T-helper 2 cell treated with Interferon-gamma antibody and Interleukin-4, amounts not matched to agents 5 μg/mL and 100 μg/mL, for 36 hours (primary cell): ENCODE measurements around the gene SPARC.
"Not testable (repeated sequence)": the region's sequence is repeated elsewhere in the genome, so short reads cannot be mapped to it uniquely, and the experiment has no call there.

ENCODE experiments used
- DNase-seq: peaks from one replicate; pipeline ENCODE4 v3.0.0; 2021; ENCODE audit warnings: low spot score
- H3K27ac Mint-ChIP-seq: one replicate; pipeline ENCODE4 v1.8.0; 2021; ENCODE audit warnings: mild to moderate bottlenecking, mixed read lengths
- H3K27me3 Mint-ChIP-seq: one replicate; pipeline ENCODE4 v1.8.0; 2021; ENCODE audit warnings: low read depth, mixed read lengths
- H3K36me3 Mint-ChIP-seq: one replicate; pipeline ENCODE4 v1.8.0; 2021; ENCODE audit warnings: low read depth, mixed read lengths
- H3K4me1 Mint-ChIP-seq: one replicate; pipeline ENCODE4 v1.8.0; 2021; ENCODE audit warnings: low read depth, mixed read lengths
- H3K4me3 Mint-ChIP-seq: one replicate; pipeline ENCODE4 v1.8.0; 2022; ENCODE audit warnings: mild to moderate bottlenecking, moderate library complexity, mixed read lengths
- H3K9me3 Mint-ChIP-seq: one replicate; pipeline ENCODE4 v1.8.0; 2021; ENCODE audit warnings: mixed read lengths

SPARC gene

GRCh38 chr5:151718153-151718552, 31.4 kb upstream of the SPARC start:
- H3K27me3 Mint-ChIP-seq, result no peaks in the 10 kb centered on the region
- DNase-seq, result no peak
- H3K27ac Mint-ChIP-seq, result no peak overlapping the region
- H3K36me3 Mint-ChIP-seq, result no peaks in the 10 kb centered on the region
- no peak overlapping the region for H3K4me3 Mint-ChIP-seq
- no peaks in the 10 kb centered on the region for H3K9me3 Mint-ChIP-seq
- no peaks in the 10 kb centered on the region for H3K4me1 Mint-ChIP-seq

GRCh38 chr5:151717416-151717815, 30.7 kb upstream of the SPARC start:
- DNase-seq, result no peak
- Mint-ChIP-seq H3K4me3 (no peak overlapping the region), H3K9me3 (no peaks in the 10 kb centered on the region), H3K27me3 (peaks cover 1% of the 10 kb centered on the region), H3K4me1 (no peaks in the 10 kb centered on the region), H3K27ac (peak overlapping the region; percentile 26), H3K36me3 (no peaks in the 10 kb centered on the region)

GRCh38 chr5:151709109-151709735, 22.5 kb upstream of the SPARC start:
- Mint-ChIP-seq H3K27me3 (peaks cover 13% of the 10 kb centered on the region), H3K36me3 (no peaks in the 10 kb centered on the region), H3K4me3 (no peak overlapping the region), H3K27ac (no peak overlapping the region), H3K9me3 (no peaks in the 10 kb centered on the region), H3K4me1 (peaks cover 3% of the 10 kb centered on the region)
- DNase-seq, result no peak

GRCh38 chr5:151708126-151708525, 21.4 kb upstream of the SPARC start:
- Mint-ChIP-seq H3K9me3 (no peaks in the 10 kb centered on the region), H3K27ac (no peak overlapping the region), H3K27me3 (peaks cover 13% of the 10 kb centered on the region), H3K4me3 (no peak overlapping the region), H3K4me1 (peaks cover 3% of the 10 kb centered on the region), H3K36me3 (no peaks in the 10 kb centered on the region)
- DNase-seq, result no peak

- Mint-ChIP-seq H3K27ac (no peak overlapping the region), H3K36me3 (no peaks in the 10 kb centered on the region), H3K4me1 (peaks cover 3% of the 10 kb centered on the region), H3K4me3 (no peak overlapping the region), H3K9me3 (no peaks in the 10 kb centered on the region), H3K27me3 (peaks cover 13% of the 10 kb centered on the region)
- no peak for DNase-seq
Observed at GRCh38 chr5:151707567-151707966, 20.9 kb upstream of the SPARC start.

- no peak overlapping the region for H3K27ac Mint-ChIP-seq
Observed at GRCh38 chr5:151706906-151707305, 20.2 kb upstream of the SPARC start.

GRCh38 chr5:151703780-151704179, 17.1 kb upstream of the SPARC start:
- H3K4me1 Mint-ChIP-seq, result no peaks in the 10 kb centered on the region
- no peak for DNase-seq
- H3K27ac Mint-ChIP-seq, result no peak overlapping the region
- H3K27me3 Mint-ChIP-seq, result peaks cover 6% of the 10 kb centered on the region
- no peaks in the 10 kb centered on the region for H3K36me3 Mint-ChIP-seq
- no peaks in the 10 kb centered on the region for H3K9me3 Mint-ChIP-seq
- no peak overlapping the region for H3K4me3 Mint-ChIP-seq

More at GRCh38 chr5:151706906-151707305, 20.2 kb upstream of the SPARC start:
- Mint-ChIP-seq H3K36me3 (no peaks in the 10 kb centered on the region), H3K27me3 (peaks cover 8% of the 10 kb centered on the region), H3K9me3 (no peaks in the 10 kb centered on the region), H3K4me1 (peaks cover 3% of the 10 kb centered on the region), H3K4me3 (no peak overlapping the region)
- no peak for DNase-seq

GRCh38 chr5:151703227-151703626, 16.5 kb upstream of the SPARC start:
- peaks cover 6% of the 10 kb centered on the region for H3K27me3 Mint-ChIP-seq
- no peak overlapping the region for H3K4me3 Mint-ChIP-seq
- no peak overlapping the region for H3K27ac Mint-ChIP-seq
- no peaks in the 10 kb centered on the region for H3K9me3 Mint-ChIP-seq
- H3K4me1 Mint-ChIP-seq, result no peaks in the 10 kb centered on the region
- DNase-seq, result no peak
- H3K36me3 Mint-ChIP-seq, result no peaks in the 10 kb centered on the region

DNA sequence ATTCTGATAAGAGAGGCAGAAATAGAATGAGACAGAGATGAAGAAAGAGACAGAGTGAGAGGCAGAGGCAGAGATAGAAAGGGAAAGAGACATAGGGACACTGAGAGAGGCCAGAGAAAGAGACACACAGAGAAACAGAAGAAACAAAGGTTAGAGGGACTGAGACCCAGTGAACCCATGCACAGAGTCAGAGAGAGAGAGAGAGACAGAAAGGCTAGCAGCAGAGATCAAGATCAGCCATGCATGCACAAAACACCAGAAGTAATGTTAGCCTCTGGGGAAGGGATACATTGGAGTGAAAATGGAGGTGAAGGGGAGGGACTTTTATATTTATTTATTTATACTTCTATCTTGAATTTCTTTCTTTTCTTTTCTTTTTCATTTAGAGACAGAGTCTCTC, 14.1 kb upstream of the SPARC start:
- H3K4me3 Mint-ChIP-seq, result no peak overlapping the region

DNA sequence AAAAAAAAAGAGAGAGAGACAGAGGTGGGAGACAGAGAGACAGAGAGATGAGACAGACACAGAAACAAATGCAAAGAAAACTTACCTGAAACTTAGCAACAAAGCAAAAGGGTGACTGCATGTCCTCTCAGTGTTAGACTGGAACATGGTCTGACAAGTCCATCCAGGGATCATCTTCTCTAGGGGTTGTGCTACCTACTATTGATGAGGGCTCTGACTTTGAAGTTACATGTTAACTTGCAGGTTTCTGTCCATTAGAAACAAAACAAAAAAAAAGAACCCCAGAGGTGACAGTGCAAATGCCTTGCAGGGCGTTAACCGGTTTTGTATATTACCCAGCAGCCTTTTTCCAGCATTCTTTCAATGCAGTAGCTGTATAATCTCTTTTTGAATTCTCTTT, 13.6 kb upstream of the SPARC start:
- no peak overlapping the region for H3K4me3 Mint-ChIP-seq
- no peak overlapping the region for H3K27ac Mint-ChIP-seq
- no peaks in the 10 kb centered on the region for H3K9me3 Mint-ChIP-seq
- no peak for DNase-seq
- no peaks in the 10 kb centered on the region for H3K36me3 Mint-ChIP-seq
- peaks cover 6% of the 10 kb centered on the region for H3K27me3 Mint-ChIP-seq
- no peaks in the 10 kb centered on the region for H3K4me1 Mint-ChIP-seq

More for the DNA sequence above, 14.1 kb upstream of the SPARC start:
- Mint-ChIP-seq H3K9me3 (no peaks in the 10 kb centered on the region), H3K27me3 (peaks cover 6% of the 10 kb centered on the region), H3K4me1 (no peaks in the 10 kb centered on the region), H3K36me3 (no peaks in the 10 kb centered on the region), H3K27ac (no peak overlapping the region)
- DNase-seq, result no peak

- no peaks in the 10 kb centered on the region for H3K4me1 Mint-ChIP-seq
- H3K27me3 Mint-ChIP-seq, result peaks cover 6% of the 10 kb centered on the region
- no peak for DNase-seq
- no peak overlapping the region for H3K27ac Mint-ChIP-seq
- H3K4me3 Mint-ChIP-seq, result no peak overlapping the region
- no peaks in the 10 kb centered on the region for H3K9me3 Mint-ChIP-seq
- no peaks in the 10 kb centered on the region for H3K36me3 Mint-ChIP-seq
Observed at GRCh38 chr5:151699071-151699901, 12.6 kb upstream of the SPARC start.

DNA sequence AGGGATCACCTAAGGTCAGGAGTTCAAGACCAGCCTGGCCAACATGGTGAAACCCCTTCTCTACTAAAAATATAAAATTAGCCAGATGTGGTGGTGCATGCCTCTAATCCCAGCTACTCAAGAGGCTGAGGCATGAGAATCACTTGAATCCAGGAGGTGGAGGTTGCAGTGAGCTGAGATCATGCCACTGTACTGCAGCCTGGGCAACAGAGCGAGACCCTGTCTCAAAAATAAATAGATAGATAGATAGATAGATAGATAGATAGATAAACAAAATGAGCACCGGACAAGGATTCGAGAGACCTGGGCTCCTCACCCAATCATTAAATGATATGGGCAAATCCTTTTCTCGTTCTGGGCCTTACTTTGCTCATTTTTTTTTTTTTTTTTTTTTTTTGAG, 11.4 kb upstream of the SPARC start:
- not testable (repeated sequence) for DNase-seq, H3K4me1 Mint-ChIP-seq

GRCh38 chr5:151697452-151697851, 10.7 kb upstream of the SPARC start:
- Mint-ChIP-seq H3K9me3 (no peaks in the 10 kb centered on the region), H3K4me1 (no peaks in the 10 kb centered on the region), H3K27me3 (peaks cover 6% of the 10 kb centered on the region), H3K4me3 (no peak overlapping the region), H3K27ac (no peak overlapping the region), H3K36me3 (no peaks in the 10 kb centered on the region)
- no peak for DNase-seq

More for the DNA sequence above, 11.4 kb upstream of the SPARC start:
- not testable (repeated sequence) for H3K27me3 Mint-ChIP-seq, H3K9me3 Mint-ChIP-seq, H3K27ac Mint-ChIP-seq, H3K4me3 Mint-ChIP-seq, H3K36me3 Mint-ChIP-seq

DNA sequence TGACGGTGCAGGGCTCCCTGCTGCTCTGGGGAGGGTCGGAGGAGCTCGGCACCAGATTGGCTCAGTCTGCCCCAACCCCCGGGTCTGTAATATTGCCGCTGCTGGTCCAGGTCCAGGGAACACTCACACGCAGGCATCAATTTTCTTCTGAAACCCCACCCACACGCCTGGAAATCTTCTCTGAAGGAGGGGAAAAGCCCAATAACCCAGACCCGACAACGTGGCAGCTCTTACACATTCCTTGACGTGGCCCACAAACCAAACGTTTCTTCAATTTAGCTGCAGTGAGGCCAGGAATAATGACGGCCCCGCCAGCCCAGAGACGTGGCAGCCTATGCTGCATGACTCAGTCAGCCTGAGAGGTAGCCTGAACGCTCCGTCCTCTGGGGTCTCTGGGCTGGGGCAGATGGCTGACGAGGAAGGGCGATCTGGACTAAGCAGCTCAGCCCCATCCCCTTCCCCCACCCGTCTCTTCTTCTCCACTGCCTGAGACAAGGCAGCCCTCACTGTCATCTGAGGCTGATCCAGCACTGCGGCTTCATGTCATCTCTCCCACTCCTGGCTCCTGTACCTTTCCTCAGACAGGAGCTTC, 9.9 kb upstream of the SPARC start:
- no peak for DNase-seq
- Mint-ChIP-seq H3K36me3 (no peaks in the 10 kb centered on the region), H3K4me3 (no peak overlapping the region), H3K9me3 (no peaks in the 10 kb centered on the region), H3K27ac (no peak overlapping the region), H3K4me1 (no peaks in the 10 kb centered on the region), H3K27me3 (peaks cover 8% of the 10 kb centered on the region)
